Superior temporal gyrus (tissue), 1 donor: ENCODE measurements around the gene SEC16A.

Experiments used
- DNase-seq: peaks from one replicate; pipeline ENCODE4 v3.0.0-alpha.2; 2016; ENCODE audit errors: extremely low spot score

The SEC16A gene

GRCh38 chr9:136466155-136466541 is 16.7 kb downstream of the SEC16A start:
- DNase-seq, result no peak

- no peak for DNase-seq
Observed at GRCh38 chr9:136465500-136466154, 17.2 kb downstream of the SEC16A start.

- no peak for DNase-seq
Observed at GRCh38 chr9:136464241-136464640, 18.6 kb downstream of the SEC16A start.

- no peak for DNase-seq
Observed at GRCh38 chr9:136463578-136463977, 19.3 kb downstream of the SEC16A start.

- no peak for DNase-seq
Observed at GRCh38 chr9:136462664-136463063, 20.2 kb downstream of the SEC16A start.

GRCh38 chr9:136460772-136461325 is 22.0 kb downstream of the SEC16A start:
- no peak for DNase-seq

GRCh38 chr9:136459425-136459824 is 23.4 kb downstream of the SEC16A start:
- DNase-seq, result no peak

- DNase-seq, result no peak
Observed at GRCh38 chr9:136457326-136457725, 25.5 kb downstream of the SEC16A start.

GRCh38 chr9:136456258-136456657 is 26.6 kb downstream of the SEC16A start:
- no peak for DNase-seq

- DNase-seq, result no peak
Observed at GRCh38 chr9:136455043-136456002, 27.5 kb downstream of the SEC16A start.

- DNase-seq, result no peak
Observed at GRCh38 chr9:136454026-136454796, 28.6 kb downstream of the SEC16A start.

- DNase-seq, result no peak
Observed at GRCh38 chr9:136453326-136453725, 29.5 kb downstream of the SEC16A start.

GRCh38 chr9:136451221-136451877 is 31.5 kb downstream of the SEC16A start:
- no peak for DNase-seq

GRCh38 chr9:136448655-136449054 is 34.2 kb downstream of the SEC16A start:
- no peak for DNase-seq

GRCh38 chr9:136447173-136447778 is 35.6 kb downstream of the SEC16A start:
- no peak for DNase-seq

- no peak for DNase-seq
Observed at GRCh38 chr9:136445799-136446198, 37.0 kb downstream of the SEC16A start.

- no peak for DNase-seq
Observed at GRCh38 chr9:136444102-136444501, 38.7 kb downstream of the SEC16A start.

- no peak for DNase-seq
Observed at GRCh38 chr9:136443687-136444086, 39.2 kb downstream of the SEC16A start.

- DNase-seq, result no peak
Observed at GRCh38 chr9:136443087-136443486, 39.8 kb downstream of the SEC16A start.

GRCh38 chr9:136442265-136442664 is 40.6 kb downstream of the SEC16A start:
- no peak for DNase-seq

- no peak for DNase-seq
Observed at GRCh38 chr9:136441681-136442245, 41.1 kb downstream of the SEC16A start.
